ENCODE measurements around the gene NEU1.
"Not testable (repeated sequence)": the region's sequence is repeated elsewhere in the genome, so short reads cannot be mapped to it uniquely, and the experiment has no call there.

The NEU1 gene

GRCh38 chr6:31837369-31838113 is 25.1 kb downstream of the NEU1 start:
- no peak for DNase-seq

- no peak for DNase-seq
Observed at GRCh38 chr6:31836474-31837368, 25.9 kb downstream of the NEU1 start.

- peak; percentile 50 for DNase-seq
Observed at GRCh38 chr6:31836047-31836473, 26.6 kb downstream of the NEU1 start.

- DNase-seq = peak; percentile 96
Observed at GRCh38 chr6:31834367-31835250, 28.0 kb downstream of the NEU1 start.

GRCh38 chr6:31831350-31832215 is 31.0 kb downstream of the NEU1 start:
- DNase-seq = no peak

- no peak for DNase-seq
Observed at GRCh38 chr6:31830886-31831335, 31.7 kb downstream of the NEU1 start.

- peak; percentile 52 for DNase-seq
Observed at GRCh38 chr6:31829633-31830283, 32.9 kb downstream of the NEU1 start.

- peak; percentile 99 for DNase-seq
Observed at GRCh38 chr6:31827286-31828079, 35.1 kb downstream of the NEU1 start, which contains the start of gene HSPA1B. Gene HSPA1B, plus strand, starts transcription at chr6:31827738. Its CDS starts 213 bp downstream, at chr6:31827951.

GRCh38 chr6:31826793-31827285 is 35.8 kb downstream of the NEU1 start:
- peak; percentile 58 for DNase-seq

- no peak for DNase-seq
Observed at GRCh38 chr6:31825553-31825952, 37.1 kb downstream of the NEU1 start.

GRCh38 chr6:31823592-31824196 is 38.9 kb downstream of the NEU1 start:
- DNase-seq = not testable (repeated sequence)

GRCh38 chr6:31822036-31822821 is 40.4 kb downstream of the NEU1 start:
- DNase-seq = no peak

GRCh38 chr6:31821301-31822035 is 41.2 kb downstream of the NEU1 start:
- DNase-seq = no peak

- not testable (repeated sequence) for DNase-seq
Observed at GRCh38 chr6:31820399-31820798, 42.2 kb downstream of the NEU1 start.

GRCh38 chr6:31819871-31820299 is 42.7 kb downstream of the NEU1 start:
- DNase-seq = no peak

- not testable (repeated sequence) for DNase-seq
Observed at GRCh38 chr6:31817929-31818511, 44.6 kb downstream of the NEU1 start.

GRCh38 chr6:31817133-31817928 is 45.3 kb downstream of the NEU1 start:
- DNase-seq = not testable (repeated sequence)

All from NCI-H2029 (cell line).